GM12873 (cell line): ENCODE measurements around the gene UBE3D.

Experiments used
- TF ChIP-seq, protein P1 (sequence below): IDR thresholded peaks from 2 replicates; pipeline ENCODE4 v1.5.1; 2012; ENCODE audit warnings: low read depth, mild to moderate bottlenecking, moderate library complexity, low read length, control low read depth; ENCODE audit not compliant: insufficient read depth; ENCODE audit errors: missing control alignments

UBE3D gene

DNA sequence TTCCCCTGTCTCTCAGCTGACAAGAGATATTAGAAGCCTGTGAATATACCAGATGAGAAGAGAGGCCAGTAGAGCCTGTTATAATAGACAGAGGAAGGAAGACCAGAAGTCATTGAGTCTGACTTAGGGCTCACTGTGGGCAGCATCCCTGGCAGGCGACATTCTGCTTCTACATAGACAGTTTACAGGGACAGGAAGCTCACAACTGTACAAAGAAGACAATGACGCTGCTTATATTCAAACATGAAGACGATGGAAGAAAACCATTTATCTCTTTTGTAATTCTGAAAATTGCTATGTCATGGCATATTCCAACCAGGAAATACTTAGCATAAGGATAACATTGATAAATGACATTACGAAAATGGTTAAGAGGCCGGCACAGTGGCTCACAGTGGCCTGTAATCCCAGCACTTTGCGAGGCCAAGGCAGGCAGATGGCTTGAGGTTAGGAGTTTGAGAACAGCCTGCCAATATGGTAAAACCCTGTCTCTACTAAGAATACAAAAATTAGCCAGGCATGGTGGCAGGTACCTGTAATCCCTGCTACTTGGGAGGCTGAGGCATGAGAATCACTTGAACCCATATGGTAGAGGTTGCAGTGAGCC is 170.9 kb downstream of the UBE3D start:
- TF ChIP-seq, protein P1, sequence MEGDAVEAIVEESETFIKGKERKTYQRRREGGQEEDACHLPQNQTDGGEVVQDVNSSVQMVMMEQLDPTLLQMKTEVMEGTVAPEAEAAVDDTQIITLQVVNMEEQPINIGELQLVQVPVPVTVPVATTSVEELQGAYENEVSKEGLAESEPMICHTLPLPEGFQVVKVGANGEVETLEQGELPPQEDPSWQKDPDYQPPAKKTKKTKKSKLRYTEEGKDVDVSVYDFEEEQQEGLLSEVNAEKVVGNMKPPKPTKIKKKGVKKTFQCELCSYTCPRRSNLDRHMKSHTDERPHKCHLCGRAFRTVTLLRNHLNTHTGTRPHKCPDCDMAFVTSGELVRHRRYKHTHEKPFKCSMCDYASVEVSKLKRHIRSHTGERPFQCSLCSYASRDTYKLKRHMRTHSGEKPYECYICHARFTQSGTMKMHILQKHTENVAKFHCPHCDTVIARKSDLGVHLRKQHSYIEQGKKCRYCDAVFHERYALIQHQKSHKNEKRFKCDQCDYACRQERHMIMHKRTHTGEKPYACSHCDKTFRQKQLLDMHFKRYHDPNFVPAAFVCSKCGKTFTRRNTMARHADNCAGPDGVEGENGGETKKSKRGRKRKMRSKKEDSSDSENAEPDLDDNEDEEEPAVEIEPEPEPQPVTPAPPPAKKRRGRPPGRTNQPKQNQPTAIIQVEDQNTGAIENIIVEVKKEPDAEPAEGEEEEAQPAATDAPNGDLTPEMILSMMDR: no peak

DNA sequence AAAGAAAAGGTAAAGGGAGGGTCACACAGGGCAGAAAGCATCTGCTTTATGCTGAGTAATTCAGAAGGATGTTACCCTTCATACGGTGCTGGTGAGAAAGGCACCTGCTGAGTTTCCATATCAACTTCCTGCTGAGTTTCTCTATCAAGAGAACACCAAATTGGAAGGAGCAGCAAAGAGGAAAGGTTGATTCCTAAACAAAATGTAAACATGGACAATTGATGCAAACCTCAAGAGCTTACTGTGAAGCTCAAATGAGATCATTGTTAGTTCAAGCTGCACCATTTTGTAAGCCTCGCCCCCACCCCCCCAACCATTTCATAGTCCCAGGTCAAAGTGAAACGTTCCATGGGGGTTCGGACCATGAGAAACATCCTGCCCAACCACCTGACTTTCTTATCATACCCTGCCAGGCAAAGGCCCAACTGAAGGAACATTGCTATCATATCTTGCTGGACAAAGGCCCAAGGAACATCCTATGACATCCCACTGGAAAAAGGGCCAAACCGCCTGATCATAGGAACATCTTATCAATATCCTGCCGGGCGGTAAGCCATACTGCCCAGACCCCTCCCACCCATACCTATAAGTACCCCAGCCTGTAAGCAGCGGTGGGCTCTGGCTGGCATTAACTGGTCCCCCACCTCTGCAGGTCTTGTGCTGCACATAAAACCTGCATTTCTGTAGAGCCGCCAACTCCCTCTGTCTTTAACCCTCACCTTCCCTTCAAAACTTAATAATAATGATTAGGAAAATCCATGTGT is 171.6 kb downstream of the UBE3D start:
- TF ChIP-seq, protein P1: no peak

DNA sequence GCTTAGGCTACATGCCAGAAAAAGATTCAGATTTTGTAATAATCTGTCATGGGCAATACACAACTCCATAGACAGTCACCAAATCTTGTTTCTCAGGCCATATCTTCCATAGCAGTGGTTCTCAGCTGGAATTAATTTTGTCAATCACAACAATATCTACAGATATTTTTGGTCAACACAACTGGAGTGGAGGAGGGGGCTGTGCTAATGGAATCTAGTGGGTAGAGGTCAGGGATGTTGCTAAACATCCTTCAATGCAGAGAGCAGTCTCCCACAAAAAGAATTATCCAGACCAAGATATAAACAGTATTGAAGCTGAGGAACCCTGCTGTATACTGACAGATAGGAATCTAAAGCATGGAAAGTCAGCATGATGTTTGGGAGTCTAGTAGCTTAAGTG is 174.6 kb downstream of the UBE3D start:
- TF ChIP-seq, protein P1: no peak

DNA sequence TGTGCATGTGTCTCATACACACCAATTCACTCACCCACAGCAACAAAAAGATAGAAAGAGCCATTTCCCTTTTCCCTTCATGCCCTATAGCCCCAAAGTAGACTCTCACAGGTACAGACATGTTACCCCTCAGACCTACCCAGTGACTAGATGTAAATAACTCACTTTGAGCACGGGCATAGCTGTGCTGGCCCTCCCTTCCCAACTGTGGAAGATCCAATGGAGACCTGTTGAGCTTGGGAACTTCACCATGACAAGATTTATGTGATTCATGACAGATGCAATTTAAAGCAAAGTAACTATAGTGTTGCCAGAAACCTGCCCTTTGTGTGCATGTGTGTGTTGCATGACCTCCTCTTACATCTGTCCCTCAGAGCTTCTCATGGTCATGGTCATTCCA is 175.4 kb downstream of the UBE3D start:
- TF ChIP-seq, protein P1: no peak

DNA sequence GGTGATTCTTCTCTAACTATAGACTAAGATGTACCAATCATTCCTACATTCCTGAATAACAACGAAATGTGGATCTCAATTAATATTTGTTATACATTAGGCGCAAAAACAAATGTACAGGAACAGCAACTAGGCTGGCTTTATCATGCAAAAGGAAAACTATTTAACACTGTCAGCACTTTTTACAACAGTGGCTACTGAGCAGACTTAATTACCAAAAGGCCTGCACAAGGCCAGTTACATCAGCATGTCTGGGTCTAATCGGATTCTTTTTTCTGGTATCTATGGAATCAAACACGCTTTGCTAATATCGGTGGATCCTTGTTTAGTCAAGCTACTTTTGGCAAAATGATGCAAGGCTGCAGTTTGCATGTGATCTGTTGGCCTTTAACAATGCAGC is 176.5 kb downstream of the UBE3D start:
- TF ChIP-seq, protein P1: no peak

DNA sequence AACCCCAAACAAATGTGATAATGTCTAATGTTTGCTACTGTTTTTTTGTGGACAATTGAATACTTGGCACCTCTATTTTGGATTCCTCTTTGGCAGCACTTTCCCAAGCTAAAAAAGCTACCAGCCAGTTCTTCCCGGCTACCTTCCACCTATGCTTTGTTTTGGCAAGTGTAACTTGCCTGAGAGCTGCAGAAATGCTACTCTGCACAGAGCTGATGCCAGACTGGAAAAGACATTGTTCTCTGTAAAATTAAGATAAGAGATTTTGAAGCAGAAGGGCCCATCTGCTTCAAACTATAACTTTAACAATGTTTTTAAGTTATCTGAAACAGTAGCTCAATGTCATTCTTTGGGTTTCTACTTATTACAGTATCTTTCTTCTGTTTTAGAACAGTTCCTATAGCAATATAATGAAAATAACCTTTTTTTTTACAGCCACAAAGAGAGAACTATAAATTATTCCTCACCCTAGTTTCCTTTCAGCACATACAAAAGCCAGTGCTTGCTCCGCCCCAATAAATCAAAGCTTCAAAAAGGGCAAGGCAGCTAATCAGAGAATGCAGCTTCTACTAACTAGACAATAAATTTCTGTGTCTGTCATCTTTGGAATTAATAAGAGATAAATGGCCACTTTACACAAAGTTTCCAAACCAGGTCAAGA is 183.1 kb downstream of the UBE3D start:
- TF ChIP-seq, protein P1: no peak

DNA sequence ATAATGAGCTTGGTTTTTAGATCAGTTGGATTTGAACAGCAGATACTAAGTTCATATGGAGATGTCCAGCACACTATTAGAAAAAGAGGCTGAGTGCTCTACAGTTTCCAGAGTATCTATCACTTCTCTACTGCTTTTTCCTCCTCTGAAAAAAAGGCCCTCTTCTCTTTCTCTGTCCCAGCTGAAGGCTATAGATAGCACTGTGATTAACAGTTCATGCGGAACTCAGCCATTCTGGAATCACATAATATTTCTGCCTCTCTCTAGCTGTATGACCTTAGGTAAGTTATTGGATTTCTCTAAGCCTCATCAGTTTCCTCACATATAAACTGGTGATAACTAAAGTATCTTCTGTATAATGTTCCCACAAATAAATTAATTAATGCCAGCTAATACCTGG is 184.1 kb downstream of the UBE3D start:
- TF ChIP-seq, protein P1: no peak
